Amygdala (tissue), 56 donors: ENCODE data around the gene PTPRD.

Experiments used
- DNase-seq, 56 donors: peaks; one replicate each; lab custom pipeline; 2025; lab: John Stamatoyannopoulos, UW

PTPRD gene

GRCh38 chr9:8457816-8458215, 2155.0 kb downstream of the PTPRD start:
- no peak for DNase-seq

DNA sequence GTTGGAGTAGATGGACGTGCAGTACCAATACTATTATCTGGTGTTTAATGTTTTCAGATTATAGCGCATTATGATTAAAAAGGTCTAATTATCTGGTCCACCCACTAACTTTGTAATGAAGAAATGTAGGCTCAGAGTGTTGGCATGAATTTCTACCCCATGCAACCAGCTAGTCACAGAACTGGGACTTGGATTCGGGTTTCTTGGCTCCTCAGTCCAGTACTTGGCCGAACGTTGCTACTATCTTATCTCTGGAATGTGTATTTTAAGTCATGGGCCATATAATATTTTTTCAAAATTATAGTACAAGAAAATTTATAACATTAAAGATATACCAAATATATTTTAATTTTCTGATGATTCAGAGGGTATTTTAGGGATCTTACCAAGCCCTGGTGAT, 2155.7 kb downstream of the PTPRD start:
- DNase-seq: no peak

- no peak for DNase-seq
Observed at GRCh38 chr9:8456344-8456743, 2156.5 kb downstream of the PTPRD start.

DNA sequence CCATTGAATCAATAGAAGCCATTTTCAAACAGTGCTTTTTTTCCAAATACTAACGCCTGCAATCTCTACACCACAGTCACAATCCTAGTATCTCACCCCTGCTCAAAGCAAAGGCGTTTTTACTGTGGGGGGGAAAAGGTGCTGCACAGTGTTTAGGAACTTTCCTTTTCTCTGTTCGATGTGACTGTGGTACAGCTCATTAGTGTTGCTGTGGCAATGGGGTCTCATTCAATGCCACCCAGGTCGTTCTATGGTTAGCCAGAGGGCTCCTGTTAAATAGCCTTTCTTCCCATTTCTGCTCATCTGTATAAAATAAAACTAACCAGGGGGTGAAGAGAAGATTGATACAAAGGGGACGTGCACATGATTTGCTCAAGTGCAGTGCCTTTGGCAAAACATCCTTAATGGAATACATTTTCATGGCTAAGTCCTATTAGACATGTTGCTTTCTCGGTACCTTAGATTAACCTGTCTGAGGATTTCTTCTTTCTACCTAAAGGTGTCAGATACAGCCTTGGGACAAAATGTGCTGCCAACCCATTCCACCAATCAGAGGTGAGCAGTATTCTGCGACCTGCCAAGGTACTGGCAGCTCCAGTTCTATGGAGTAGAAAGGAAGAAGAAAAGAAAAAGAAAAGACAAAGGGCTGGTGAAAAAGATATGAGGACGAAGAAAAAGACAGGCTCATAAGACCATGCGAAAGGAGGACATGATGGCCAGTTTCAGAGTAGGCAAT, 2161.8 kb downstream of the PTPRD start:
- DNase-seq: no peak

GRCh38 chr9:8448226-8448625, 2164.6 kb downstream of the PTPRD start:
- no peak for DNase-seq

DNA sequence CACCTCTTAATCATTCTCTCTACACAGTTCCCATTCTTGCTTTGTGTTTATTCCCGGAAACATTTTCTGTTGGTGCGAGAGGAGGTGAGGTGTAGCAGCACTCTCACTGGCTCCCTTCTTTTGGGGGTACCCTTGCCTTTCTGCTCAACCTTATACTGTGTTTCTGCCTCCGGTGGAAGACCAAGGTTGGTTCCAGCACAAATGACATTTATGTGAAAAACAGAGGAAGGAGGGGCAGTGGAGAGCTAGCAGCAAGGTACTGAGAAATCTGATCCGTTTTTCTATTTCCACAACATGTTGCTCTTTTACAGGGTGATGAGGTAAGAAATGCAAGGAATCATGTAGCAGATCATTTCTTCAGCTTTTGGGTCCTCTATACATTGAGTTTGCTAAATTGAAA, 2165.2 kb downstream of the PTPRD start:
- DNase-seq: no peak

GRCh38 chr9:8437876-8438275, 2174.9 kb downstream of the PTPRD start:
- DNase-seq: no peak

- DNase-seq: no peak
Observed at GRCh38 chr9:8437259-8437658, 2175.5 kb downstream of the PTPRD start.

DNA sequence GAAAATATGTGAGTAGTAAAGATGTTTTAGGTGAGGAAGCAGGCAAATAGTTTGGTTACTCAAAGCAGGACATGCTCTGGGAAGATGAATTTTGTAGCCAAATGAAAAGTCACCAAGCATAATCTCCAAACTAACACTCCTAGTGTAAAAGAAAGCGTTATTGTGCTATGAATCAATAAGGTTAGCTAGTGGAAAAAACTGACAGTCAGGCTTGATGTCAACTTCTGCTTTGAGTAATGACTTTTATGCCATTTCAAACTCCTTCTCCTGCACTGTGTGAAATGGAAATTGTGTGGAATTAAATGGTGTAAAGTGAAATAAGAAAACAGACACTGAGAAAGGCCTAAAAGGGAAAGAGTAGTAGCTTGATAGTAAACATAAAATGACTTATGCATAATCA, 2176.0 kb downstream of the PTPRD start:
- no peak for DNase-seq

DNA sequence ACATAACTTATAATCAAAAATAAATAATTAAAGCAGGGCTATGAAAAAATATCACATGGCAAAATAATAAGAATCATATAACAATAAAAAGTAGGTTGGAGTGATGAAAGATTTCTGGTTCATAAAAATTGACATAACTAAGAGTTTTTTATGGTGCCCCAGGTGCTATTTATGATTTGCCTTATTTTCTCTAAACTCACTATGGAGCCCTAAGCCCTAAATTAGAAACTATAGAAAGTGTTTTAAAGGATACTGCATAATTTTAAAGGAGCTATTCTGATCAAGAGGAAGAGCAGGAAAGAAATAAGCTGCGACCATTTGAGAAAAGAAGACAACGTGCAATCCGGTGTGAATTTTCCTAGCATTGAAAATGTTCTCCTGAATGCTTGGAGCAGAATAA, 2178.2 kb downstream of the PTPRD start:
- DNase-seq: no peak

- no peak for DNase-seq
Observed at GRCh38 chr9:8432224-8432623, 2180.6 kb downstream of the PTPRD start.

- DNase-seq: no peak
Observed at GRCh38 chr9:8431505-8431904, 2181.3 kb downstream of the PTPRD start.

GRCh38 chr9:8430945-8431344, 2181.9 kb downstream of the PTPRD start:
- DNase-seq: no peak

DNA sequence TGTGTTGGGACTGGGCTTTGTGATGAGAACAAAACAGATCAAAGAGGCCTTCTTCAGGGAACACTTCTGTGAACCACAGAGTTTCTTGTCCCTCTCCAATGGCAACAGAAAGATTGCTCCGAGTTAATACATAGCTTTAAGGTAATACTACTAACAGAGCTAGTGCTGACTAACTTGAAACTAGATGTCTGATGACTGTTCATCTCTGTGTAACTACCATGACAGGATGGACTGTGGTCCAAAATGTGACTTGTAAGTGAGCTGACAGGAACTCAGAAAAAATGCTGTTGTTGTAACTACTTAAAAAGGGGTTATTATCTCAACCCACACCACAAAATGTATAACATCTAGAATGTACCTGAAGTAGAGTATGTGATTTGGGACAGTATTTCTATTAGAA, 2183.0 kb downstream of the PTPRD start:
- no peak for DNase-seq

GRCh38 chr9:8429157-8429556, 2183.6 kb downstream of the PTPRD start:
- DNase-seq: no peak

DNA sequence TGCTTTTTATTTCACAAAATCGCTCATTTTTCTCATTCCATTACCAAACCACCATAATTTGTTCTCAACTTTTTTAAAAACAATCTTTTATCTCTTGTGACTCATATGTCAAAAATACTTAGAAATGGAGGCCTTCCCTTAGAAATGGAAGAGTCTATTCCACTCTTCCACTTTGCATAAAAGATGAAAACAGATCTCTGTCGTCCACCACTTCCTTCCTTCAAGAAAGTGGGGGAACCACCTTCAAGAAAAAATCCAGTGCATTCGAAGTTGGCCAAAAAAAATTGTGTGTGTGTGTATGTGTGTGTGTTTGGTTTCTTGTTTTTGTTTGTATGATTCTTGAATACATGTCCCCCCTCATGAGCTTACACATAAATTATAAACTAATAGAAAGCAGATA, 2184.4 kb downstream of the PTPRD start:
- DNase-seq: no peak

GRCh38 chr9:8424786-8425410, 2187.9 kb downstream of the PTPRD start:
- no peak for DNase-seq

- no peak for DNase-seq
Observed at GRCh38 chr9:8420416-8420815, 2192.4 kb downstream of the PTPRD start.

GRCh38 chr9:8419596-8420275, 2193.1 kb downstream of the PTPRD start:
- no peak for DNase-seq

DNA sequence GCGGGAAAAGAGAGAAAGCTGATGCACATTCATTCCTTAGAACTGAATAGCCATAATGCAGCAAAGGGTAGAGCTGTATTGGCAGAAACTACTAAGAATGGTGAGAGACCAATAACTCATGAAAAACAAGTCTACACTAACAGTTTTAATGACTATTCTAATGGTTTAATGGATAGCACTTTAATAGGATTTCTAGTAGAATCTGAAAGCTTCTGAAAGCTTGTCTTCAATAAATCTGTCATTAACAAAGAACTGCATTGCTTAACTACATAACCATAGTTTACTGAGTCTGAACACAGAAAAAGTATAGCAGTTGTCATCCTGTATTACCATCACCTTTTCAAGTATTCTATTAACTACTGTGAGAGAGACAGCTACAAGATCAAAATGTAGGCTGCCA, 2195.5 kb downstream of the PTPRD start:
- no peak for DNase-seq

GRCh38 chr9:8412327-8412726, 2200.5 kb downstream of the PTPRD start:
- no peak for DNase-seq
